Activated CD4-positive, CD25-positive, alpha-beta regulatory T cell (primary cell): ENCODE results near the gene PRRT3.
"Not testable (repeated sequence)": the region's sequence is repeated elsewhere in the genome, so short reads cannot be mapped to it uniquely, and the experiment has no call there.

ENCODE experiments used
- DNase-seq, 4 experiments: peaks; one replicate each; lab custom pipeline; 2025; lab: John Stamatoyannopoulos, UW

The PRRT3 gene

DNA sequence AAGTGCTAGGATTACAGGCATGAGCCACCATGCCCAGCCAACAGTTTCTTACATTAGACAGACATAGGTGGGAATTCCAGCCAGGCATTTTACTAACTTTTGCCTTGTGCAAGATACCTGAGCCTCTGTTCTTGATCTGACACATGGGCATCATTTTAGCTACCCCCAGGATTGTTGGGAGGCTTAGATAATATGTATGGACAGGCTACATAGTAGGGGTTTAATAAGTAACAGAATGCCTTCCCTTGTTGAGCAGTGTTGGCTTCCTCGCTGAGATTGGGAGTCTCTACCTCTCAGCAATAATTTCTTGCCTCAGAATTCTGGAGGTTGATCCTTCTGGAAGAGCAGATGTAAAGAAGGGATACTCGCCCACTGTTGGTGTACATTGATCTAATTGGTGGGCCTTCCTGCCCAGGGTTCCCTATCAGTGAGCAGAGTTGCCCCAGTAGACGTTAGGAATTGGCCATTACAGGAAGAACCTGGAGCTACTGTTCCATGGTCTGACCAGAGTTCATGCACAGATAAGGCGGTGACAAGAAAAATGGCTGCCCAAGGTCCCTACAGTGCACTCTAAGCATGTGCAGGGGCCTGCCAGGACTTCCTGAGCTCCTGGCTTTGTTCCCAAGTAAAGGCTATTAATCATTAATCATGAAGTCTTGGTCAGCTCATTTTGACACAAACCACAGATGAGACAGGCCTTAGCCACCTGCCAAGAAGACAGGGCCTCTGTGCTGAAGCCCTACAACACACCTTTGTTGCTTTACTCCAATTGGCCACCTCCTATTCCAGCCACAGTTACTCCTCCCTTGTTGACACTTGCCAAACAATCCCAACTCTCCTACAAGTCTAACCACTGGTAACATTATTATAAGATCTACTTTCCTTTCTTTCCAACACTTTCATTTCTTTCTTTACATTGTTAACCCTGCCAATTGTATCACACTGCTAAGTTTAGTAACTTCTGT is 54.5 kb downstream of the PRRT3 start:
- no peak for DNase-seq

- not testable (repeated sequence) for DNase-seq
These were observed 55.3 kb downstream of the PRRT3 start for GRCh38 chr3:9896755-9897407.

DNA sequence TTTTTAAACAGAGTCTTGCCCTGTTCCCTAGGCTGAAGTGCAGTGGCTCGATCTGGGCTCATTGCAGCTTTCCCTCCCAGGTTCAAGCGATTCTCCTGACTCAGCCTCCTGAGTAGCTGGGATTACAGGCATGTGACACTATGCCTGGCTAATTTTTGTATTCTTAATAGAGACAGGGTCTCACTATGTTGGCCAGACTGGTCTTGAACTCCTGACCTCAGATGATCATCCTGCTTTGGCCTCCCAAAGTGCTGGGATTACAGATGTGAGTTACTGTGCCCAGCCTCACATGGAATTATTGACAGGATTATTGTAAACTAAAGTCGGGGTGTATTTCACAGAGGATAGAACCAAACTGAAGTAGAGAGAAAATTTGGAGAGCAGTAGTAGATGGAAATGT is 56.5 kb downstream of the PRRT3 start:
- DNase-seq = not testable (repeated sequence)
